Tracheal epithelial cell (primary cell): Measurements from ENCODE around the gene VSIG1. TPM values are rescaled to one million over a fixed set of nuclear protein-coding genes. Genes with fewer than 3 reads are reported as not detected.

Source experiments
- total RNA-seq: library from RNA; depleted of rRNA; stranded (reverse); fragments of >200 nt; gene quantifications from 2 replicates; pipeline ENCODE4 v1.2.1, GENCODE V29; 2014

VSIG1 gene
- 0.24 and 1.3 TPM in 2 replicates for total RNA-seq

DNA sequence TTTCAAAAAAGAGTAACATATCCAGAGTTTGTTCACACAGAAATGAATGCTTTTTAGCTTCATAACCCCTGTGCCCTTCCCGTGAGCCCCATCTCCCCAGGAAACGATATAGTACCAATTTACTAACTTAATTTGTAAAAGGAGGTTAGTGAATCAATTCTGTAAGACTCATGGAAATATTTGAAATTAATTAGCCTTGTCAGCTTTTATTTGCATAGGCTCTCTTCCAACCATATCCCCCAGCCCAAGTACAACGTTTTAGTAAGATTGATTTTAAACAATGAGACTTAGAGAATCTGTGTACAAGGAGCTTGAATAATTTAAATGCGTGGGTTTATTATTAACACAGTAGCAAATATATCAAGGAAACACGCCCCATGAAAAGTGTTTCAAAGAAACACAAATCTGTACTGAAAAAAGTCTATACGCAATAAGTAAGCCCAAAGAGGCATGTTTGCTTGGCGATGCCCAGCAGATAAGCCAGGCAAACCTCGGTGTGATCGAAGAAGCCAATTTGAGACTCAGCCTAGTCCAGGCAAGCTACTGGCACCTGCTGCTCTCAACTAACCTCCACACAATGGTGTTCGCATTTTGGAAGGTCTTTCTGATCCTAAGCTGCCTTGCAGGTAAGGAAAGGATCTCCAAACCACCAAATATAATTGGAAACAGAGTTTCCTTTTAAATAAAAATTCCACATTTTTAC, at the start of gene VSIG1:
Gene VSIG1, plus strand, starts transcription at position 512 of the 703 bp plus-strand sequence. Its CDS starts 66 bp downstream, at position 578.

GRCh38 chrX:108091264-108091877, 46.5 kb downstream of the VSIG1 start, which contains the start of the genes ATG4A and PSMD10:
Gene ATG4A, plus strand, starts transcription at chrX:108091778. Its CDS starts 49 bp downstream, at chrX:108091827.
Gene PSMD10, minus strand, starts transcription at chrX:108091542. Its CDS starts 22 bp downstream, at chrX:108091520.

Other genes starting within 250 kb of the VSIG1 start
- gene MID2, start 219.2 kb upstream of the VSIG1 start, total RNA-seq = 26.3 and 31.5 TPM in 2 replicates
- not detected in 2 replicates for gene TEX13B, start 62.7 kb upstream of the VSIG1 start, total RNA-seq
- gene PSMD10, start 46.5 kb downstream of the VSIG1 start, total RNA-seq = 80.6 and 88.9 TPM in 2 replicates
- 15.1 and 17.8 TPM in 2 replicates for gene ATG4A, start 46.7 kb downstream of the VSIG1 start, total RNA-seq